NCI-H2107 treated with DMSO at 0.1 percent for 48 hours (cell line): ENCODE measurements around the gene NOSTRIN.
"Not testable (repeated sequence)": the region's sequence is repeated elsewhere in the genome, so short reads cannot be mapped to it uniquely, and the experiment has no call there.

Source experiments
- DNase-seq: peaks from one replicate; lab custom pipeline; 2025; ENCODE audit not compliant: unreplicated experiment; lab: John Stamatoyannopoulos, UW

NOSTRIN gene

DNA sequence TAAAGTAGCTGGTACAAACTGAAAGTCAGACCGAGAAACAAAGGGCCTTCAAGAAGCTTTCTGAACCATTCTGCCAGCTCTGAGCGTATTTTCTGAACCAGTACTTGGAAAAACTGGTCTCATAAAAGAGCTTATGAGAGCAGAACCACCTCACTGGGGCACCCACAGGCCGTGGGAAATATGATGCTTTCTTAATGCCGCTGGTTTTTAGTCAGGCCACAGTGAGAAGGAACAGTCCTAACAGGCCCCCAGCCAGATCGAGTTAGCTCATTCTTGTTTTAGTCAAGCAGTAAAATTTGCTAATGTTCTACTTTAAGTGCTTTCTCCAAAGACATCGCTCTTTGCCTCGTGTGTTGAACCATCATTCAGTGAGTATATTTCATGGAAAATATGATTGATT lies 12.7 kb upstream of the NOSTRIN start:
- no peak for DNase-seq

DNA sequence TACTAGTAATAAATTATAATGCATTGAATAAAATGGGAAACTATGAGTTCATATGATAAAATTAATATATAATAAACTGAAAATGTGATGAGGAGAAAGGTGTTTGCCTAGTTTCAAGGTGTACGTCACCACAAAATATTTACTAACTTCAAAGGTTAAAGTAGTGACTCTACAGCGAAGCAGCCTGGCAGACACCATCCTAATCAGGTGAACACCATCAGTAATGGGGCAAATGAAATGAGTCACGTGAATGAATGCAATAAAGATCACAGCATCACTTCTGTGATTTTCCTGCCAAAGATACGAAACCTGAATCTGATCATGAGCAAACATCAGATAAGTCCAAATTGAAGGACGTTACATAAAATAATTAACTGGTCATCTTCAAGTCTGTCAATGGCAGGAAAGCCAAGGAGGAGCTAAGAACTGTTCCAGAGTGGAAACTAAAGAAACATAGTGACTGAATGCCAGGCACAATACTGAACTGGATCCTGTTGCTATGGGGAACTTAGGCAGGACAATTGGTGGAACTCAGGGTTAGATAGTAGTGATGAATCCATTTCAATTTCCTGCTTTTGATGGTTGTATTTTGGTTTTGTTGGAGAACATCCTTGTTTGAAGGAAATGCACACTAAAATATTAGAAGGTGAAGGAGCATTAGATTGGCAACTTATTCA lies 12.1 kb upstream of the NOSTRIN start:
- no peak for DNase-seq

DNA sequence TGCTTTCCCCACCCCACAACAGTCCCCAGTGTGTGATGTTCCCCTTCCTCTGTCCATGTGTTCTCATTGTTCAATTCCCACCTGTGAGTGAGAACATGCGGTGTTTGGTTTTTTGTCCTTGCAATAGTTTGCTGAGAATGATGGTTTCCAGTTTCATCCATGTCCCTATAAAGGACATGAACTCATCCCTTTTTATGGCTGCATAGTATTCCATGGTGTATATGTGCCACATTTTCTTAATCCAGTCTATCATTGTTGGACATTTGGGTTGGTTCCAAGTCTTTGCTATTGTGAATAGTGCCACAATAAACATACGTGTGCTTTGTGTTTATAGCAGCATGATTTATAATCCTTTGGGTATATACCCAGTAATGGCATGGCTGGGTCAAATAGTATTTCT lies 11.3 kb upstream of the NOSTRIN start:
- not testable (repeated sequence) for DNase-seq

DNA sequence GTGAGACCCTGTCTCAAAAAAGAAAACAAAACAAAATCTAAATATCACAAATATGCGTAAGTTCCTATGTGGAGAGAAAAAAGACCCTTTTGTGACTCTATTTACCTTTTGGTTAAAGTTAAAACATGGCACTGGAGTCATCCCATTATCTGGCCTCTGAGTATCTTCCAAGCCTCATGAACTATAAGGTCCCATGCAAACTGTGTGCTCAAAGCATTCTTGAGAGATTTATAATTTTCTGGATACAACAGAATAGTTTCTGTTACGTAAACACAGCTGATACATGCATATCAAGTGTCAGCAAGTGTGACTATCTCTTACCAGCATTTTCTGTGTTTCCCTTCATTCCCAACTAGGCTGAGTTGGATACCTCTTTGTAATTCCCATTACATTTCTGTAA lies 8.8 kb upstream of the NOSTRIN start:
- no peak for DNase-seq

DNA sequence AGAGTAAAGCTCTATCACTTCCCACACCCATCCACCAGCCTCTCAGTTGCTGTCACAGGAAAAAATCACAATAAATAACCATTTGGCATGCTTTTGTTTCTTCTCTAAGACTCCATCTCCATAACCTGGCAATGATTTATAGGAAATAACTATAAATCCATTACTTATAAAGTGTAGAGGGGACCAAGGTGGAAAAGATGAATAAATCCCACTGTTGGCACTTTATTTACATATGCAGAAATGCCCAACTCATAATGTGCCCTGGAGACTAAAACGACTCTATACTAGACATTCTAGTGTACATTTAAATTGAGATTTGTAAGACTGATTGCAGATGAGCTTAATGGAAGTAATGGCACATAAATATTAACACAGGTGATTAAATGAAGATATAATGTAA lies 7.5 kb upstream of the NOSTRIN start:
- DNase-seq, result no peak

DNA sequence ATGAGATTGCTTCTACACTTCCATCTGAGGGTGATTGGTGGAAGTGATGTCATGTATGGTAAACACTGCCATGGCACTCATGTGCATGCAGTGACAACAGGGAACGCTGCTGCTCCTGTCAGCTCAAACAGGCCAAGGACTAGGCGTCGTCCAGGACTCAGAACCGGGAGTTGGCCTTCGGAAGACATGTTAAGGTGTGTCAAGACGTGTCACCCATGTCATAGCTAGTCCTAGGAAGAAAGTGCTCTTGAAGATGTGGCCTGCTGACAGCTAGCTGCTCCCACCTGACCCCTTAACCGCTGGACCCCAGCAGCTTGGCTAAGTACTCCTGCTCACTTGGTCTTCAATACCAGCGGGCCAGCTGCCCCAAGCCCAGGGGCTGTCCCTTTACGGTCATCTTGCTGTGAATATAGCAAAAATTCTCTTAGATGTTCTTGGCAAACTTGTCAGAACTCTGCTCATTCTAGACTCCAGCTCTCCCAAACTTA lies 6.3 kb upstream of the NOSTRIN start:
- DNase-seq, result no peak

DNA sequence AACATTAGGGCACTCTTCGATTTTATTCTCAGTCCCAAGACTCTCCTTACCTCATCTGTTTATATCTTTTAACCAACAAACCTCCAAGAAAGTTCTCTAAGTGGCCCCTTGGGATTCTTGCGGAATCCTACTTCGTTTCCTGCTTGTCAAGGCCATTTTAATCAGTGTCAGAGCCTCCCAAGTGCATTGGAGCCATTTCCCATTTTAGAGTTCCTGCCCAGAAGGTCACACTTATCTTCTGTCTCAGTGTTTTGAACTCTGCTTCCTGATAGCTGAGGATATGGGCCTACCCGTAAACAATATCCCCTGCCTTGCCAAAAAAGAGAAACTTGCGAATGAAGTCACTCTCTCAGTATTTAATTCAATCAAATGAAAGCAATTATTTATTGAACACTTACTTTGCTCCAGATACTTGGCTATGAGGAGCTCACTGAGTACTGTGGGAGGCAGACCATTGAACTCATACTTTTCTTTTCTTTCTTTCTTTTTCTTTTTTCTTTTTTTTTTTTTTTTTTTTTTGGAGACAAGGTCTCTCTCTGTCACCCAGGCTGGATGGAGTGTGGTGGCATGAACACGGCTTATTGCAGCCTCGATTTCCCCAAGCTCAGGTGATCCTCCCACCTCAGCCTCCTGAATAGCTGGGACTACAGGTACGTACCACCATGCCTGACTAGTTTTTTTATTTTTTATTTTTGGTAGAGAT lies 5.7 kb upstream of the NOSTRIN start:
- no peak for DNase-seq

DNA sequence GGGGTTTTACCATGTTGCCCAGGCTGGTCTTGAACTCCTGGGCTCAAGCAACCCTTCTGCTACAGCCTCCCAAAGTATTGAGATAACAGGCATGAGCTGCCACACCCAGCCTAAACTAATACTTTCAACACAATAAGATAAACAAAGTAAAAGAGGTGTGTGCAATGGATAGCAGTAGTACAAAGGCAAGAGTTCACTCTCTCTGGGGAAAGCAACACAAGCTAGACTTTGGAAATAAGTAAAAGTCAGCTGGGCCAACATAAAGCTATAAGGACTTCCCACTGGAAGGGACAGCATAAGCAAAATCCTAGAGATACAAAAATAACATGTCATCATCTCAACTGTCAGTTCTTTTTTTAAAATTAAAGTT lies 5.2 kb upstream of the NOSTRIN start:
- no peak for DNase-seq

DNA sequence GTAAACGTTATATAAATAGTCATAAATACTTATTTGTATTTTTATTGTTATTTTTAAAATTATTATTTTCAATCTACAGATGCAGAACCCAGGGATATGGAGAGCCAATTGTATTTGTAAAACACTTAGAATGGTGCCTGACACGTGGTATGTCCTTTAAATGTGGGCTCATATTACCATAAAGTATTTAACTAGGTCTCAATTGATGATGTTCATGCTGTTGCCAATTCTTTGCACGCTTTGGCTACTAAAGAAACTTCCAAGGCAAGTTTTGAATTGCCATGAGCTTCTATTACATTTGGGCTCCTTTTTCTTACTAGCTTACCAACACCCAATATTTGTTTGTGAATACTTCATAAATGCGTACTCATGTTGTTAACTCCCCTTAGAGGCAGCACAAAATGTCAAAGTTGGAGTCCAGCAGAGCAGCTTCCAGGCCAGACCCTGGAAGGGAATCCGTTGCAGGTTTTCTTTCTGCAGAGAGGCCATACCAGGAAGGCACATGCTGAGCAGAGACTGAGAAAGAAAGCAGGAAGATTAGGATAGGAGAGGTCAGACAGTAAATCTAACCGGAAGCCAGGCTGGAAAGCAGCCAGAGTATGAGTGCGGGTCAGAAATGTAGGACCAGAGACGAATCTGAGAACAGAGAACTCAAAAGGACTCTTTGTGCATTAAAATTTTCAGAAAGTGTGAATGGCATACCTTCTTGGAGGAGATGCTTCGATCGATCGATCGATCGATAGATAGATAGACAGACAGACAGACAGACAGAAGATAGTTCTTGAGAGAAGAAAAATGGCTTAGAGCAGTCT lies 4.2 kb upstream of the NOSTRIN start:
- peak; percentile 63 for DNase-seq

DNA sequence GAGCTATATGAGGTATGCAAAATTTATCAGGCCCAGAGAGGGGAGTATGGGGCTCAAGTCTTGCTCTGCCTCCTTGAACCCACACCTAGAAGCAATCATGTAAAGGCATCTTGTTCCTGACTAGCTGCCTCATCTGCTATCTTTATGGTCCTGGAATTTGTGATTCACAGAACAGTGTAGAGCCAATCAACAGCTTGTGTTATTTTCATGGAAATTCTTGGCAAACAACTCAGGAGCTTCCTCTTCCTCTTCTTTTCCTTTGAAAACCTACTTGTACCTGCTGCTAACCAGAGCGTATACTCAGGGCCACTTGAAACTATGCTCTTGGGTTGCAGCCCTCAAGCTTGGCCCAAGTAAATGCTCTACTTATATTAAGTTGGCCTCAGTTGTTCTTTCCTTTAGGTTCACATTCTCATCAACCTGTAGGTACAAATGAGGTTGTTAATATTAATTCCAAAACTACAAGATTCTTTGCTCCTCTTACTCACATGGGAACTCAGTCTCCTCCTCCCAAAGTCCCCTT lies 3.5 kb upstream of the NOSTRIN start:
- no peak for DNase-seq

DNA sequence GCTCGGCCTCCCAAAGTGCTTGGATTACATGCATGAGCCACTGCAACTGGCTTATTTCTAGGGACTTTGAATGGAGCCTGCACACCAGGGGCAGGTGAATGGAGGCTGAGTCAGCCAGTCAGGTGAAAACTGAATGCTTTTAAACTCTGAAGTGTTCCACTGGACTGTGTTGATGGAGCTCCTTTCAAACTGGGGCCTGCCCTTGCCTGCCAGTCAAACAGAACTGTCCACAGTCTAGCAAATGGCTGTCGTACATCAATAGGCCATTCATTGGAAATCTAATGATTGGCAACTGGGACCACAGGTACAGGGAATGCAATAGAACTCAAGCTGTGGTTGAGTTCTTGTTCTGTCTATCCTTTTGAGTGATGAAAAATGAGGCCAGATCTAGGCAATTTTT lies 966 bp upstream of the NOSTRIN start:
- DNase-seq, result no peak

DNA sequence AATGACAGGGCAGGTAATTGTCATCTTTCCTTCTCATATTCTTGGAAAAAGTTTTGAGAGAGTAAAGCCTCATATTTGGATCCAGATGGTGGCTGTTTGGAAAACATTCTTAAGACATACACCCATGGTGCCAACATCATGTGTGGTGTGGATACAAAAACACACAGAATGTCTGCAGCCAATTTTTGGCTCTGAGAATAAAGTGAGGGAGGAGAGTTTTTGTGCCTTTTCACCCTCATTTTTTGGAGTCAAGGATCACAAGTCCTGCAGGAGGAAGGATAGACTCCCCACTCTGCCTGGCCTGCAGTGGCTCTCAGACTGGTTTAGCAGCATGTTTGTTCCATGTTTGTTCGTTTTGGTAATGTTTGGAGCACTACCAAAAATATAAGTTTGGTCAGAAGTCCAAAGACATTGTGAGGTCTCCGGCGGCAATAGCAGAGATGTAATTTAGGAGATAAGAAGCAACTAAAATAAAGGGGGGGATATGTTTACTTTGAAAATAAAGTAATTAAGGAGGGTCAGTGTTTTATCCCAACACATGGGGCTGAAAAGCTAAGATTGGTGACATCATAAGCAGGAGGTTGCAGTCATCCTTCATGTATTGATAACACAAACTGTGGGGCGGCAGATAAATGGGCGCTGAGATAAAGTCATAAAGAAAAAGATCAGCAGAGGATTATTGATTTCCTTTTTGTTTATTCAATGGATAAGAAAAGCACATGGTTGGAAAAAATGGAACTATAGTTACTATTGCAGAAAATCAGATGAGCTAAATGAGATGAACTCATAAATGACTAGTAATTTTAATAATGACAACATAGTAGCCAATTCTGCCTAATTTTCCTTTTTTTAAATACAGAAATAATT lies 655 bp downstream of the NOSTRIN start:
- no peak for DNase-seq

DNA sequence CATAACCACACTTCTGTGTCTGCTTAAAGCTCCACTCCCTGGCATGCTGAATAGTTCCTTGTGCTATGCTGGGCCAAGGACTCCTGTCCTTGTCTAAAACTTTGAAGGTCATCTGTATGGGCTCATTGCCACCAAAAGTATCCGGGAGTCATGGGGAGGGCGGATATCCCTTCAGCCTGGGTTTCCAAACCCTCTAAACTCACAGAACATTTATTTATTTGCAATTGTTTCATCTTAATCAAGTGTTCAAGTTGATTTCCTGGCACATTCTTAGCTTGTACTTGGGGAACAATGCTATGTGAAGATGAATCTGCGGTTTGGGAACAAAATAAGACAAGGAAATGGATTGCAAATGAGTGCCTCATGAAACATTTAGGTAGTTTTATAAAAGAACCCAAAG lies 1.8 kb downstream of the NOSTRIN start:
- no peak for DNase-seq

DNA sequence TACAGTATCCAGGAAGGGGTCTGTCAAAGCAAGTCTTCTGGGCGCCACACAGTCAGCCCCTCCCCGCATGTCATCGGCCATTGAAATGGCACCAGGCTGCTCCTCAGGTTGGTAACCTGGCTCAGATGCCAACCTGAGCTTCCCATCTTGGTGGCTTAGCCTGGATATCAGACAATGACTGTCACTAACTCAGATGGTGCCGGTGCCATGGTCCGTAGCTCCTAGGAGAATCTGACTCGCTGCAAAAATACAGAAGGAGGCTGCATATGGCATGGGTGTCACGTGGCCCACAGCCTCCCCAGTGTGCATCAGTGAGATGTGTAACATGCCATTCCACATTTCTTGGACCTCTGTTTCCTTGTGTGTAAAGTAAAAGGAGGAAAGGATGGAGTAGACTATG lies 3.2 kb downstream of the NOSTRIN start:
- no peak for DNase-seq

DNA sequence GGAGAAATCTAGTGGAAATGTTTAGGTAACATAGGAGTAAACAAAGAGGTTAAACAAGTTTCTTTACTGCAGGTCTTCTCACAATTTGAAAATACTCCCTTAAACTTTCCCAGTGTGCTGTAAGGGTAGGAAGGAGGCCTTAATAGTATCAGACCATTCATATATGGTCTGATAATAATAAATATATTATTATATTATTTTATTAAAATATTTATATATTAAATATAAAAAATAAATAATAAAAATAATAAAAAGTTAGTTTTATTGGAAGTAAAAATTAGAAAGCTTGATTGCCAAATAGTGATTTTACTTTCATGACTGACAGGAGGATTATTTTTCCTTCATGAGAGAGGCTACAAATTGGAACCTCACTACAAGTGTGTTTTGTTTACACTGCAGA lies 7.1 kb downstream of the NOSTRIN start:
- no peak for DNase-seq

DNA sequence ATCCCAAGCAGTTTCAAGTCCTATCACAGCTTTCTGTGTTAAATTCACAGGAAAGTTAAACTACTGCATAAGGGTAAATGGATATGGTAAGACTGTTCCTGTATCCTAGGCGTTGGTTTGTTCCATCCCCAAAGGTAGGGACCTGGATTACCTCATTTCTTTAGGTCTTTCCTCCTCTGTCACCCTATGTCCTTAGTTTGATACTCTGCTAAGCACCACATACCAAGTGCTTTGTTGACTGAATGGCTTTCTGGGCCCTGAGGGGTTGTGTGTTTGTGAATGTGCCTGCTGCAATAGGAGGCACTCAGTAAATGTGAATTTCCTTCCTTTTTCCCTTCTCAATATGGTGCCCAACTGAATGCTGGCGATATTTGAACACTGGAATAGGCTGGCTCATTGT lies 7.8 kb downstream of the NOSTRIN start:
- DNase-seq, result no peak

DNA sequence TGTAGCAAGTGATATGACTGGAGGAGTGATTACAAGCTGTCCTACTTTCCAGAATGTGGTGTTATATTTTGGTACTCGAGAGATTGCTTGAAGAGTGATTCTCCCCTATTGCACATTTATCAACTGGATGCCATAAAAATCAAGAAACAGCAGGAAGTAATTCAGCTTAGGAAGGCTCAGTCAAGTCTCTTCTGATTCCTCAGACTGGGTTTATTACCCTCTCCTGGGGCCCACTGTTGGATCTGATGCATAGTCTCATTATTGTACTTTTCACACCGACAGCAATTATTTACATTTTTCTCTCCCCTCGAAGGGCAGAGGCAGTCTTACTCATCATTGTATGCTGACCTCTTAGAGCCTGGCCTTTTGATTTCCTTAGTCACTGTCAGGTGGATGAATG lies 9.3 kb downstream of the NOSTRIN start:
- no peak for DNase-seq

DNA sequence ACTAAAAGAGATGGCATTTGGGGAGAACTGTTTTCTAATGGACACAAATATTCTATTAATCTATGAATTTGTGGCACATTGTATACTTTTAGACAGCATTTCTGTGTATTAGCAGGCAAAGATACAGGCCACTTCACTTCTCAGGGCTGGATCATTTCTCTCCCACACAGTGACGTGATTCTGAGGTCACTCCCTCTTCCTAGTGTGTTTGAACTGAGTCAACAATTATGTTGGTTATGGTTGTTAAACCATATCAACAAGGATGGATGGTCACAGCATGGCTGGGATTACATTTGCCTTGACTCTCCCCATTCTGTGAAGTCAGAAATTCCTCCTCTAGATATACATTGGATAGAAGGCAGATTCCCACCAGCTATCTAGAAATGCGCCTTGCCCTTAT lies 11.6 kb downstream of the NOSTRIN start:
- DNase-seq, result no peak

DNA sequence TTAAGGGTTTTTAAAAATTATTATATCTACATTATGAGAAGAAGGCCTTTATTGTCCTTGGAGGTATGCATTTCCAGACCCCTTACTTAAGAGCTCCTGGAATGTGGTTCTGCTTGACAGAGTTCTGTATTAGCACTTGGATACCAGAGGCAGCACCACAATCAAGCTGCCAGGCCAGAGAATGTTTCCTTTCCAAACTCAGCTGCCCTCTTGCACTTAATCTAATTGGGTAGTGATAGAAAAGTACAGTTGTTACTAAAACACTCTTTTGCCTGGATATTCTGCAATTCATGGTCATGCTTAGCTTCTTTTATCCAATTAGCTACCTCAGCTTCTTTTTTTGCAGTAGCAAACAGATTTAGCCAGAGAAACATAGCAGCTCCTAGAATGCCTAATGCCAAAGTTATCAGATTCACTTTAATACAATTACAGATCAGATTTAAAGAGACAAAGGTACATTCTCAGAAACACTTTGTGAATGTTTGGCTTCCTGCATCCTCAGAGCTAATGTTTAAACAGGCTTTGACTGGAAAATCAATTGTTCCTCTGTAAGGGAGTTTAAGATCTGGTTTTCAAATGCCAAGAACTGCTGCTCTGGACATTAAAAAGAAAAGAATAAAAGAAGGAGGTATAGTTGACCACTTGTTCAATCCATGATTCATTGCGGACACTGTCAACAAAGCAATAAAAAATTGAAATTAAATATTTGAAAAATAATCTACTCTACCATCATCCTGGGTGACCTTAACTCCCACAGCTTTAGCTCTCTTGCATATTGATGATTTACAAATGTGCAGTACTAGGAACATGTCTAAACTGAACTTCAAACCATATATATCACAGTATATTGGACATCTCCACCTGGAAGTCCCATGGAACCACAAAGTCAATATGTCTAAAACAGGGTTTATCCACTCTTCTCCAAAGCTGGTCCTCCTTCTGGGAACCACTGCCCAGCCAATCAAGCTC lies 12.8 kb downstream of the NOSTRIN start:
- DNase-seq, result no peak

DNA sequence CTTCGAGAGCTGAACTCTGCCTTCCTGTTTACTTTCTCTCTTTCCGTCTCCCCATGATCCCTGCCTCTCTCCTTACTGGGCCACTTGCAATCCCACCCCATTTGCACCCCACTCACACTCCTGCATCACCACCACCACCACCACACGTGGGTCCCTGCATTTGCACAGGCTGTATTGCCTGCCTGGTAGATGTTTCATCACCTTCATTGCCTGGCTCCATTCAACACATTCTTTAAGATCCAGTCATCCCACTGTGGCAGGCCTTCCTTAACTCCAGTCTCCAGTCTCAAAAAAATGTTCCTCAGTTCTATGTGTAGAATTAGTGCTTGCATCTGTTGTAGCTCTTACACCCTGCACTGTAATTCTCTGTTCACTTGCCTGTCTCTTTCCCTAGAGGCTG lies 13.9 kb downstream of the NOSTRIN start:
- no peak for DNase-seq
